Peyer's patch (tissue), 4 donors: ENCODE measurements around the gene PDZD7. TPM values are rescaled to one million over a fixed set of nuclear protein-coding genes. Genes with fewer than 3 reads are reported as not detected.

ENCODE experiments used
- DNase-seq, 3 donors: peaks; one replicate each; pipeline ENCODE4 v3.0.0-alpha.2; 2017 to 2019
- H3K27ac ChIP-seq, 4 donors: fragments of 200-600 bp; sonication (generic); one replicate each; pipeline ENCODE4 v1.5.1; 2016 to 2019
- H3K27me3 ChIP-seq, 2 donors: fragments of 200-600 bp; sonication (generic); one replicate each; pipeline ENCODE4 v1.5.1; 2019
- H3K36me3 ChIP-seq, 3 donors: fragments of 200-600 bp; sonication (generic); one replicate each; pipeline ENCODE4 v1.5.1; 2016 to 2019
- H3K4me1 ChIP-seq, 4 donors: fragments of 200-600 bp; sonication (generic); one replicate each; pipeline ENCODE4 v1.5.1; 2016 to 2019
- H3K4me3 ChIP-seq, 4 donors: fragments of 200-600 bp; sonication (generic); 1 replicate in 3 of 4; 2 replicates in 1 of 4; pipeline ENCODE4 v1.5.1; 2016 to 2019; ENCODE audit warnings: mild to moderate bottlenecking in 1 of 4
- H3K9me3 ChIP-seq, 4 donors: fragments of 200-600 bp; sonication (generic); one replicate each; pipeline ENCODE4 v1.5.1; 2016 to 2019; ENCODE audit warnings: mild to moderate bottlenecking in 1 of 4
- CTCF ChIP-seq, 6 experiments: fragments of 450-650 bp in 4 of 6; fragments of 200-600 bp in 2 of 6; sonication (generic) in 1 of 6; IDR thresholded peaks; one replicate each; pipeline ENCODE4 v1.5.1; 2017 to 2019; ENCODE audit warnings: antibody characterized with exemption in 6 of 6, mild to moderate bottlenecking in 3 of 6, moderate library complexity in 1 of 6
- POLR2A ChIP-seq, 2 donors: fragments of 450-650 bp; IDR thresholded peaks; one replicate each; pipeline ENCODE4 v1.5.1; 2017; ENCODE audit warnings: antibody characterized with exemption in 2 of 2, mild to moderate bottlenecking in 2 of 2, moderate library complexity in 2 of 2
- total RNA-seq, 4 donors: library from RNA; depleted of rRNA; stranded (reverse); fragments of >200 nt; gene quantifications; one replicate each; pipeline ENCODE4 v1.1.0, GENCODE V29; 2016

The PDZD7 gene
- total RNA-seq, 4 donors from 2014 or later = 0.83 to 58.7 (median 51.3) TPM

GRCh38 chr10:101063548-101064414 lies 32.9 kb upstream of the PDZD7 start:
- Histone ChIP-seq H3K4me1 (peaks cover 0 to 68% (median 37%) of the 10 kb centered on the region in 4 donors), H3K27me3 (no peaks in the 10 kb centered on the region), H3K4me3 (no peak overlapping the region), H3K27ac (peak overlapping the region in 2 of 4 donors; percentile 95 to 98), H3K9me3 (no peaks in the 10 kb centered on the region), H3K36me3 (no peaks in the 10 kb centered on the region)
- TF ChIP-seq CTCF (IDR thresholded peaks at IDR 0.05) (no peak), POLR2A (IDR thresholded peaks at IDR 0.05) (no peak)
- DNase-seq = no peak

- Histone ChIP-seq H3K27ac (peak overlapping the region; percentile 92 to 98 (median 97)), H3K4me3 (peak overlapping the region in 3 of 4 donors; percentile 41 to 81 (median 74)), H3K9me3 (no peaks in the 10 kb centered on the region), H3K4me1 (peaks cover 0 to 68% (median 37%) of the 10 kb centered on the region in 4 donors), H3K36me3 (no peaks in the 10 kb centered on the region), H3K27me3 (no peaks in the 10 kb centered on the region)
- DNase-seq = no peak
- TF ChIP-seq CTCF (IDR thresholded peaks at IDR 0.05) = no peak
- TF ChIP-seq POLR2A (IDR thresholded peaks at IDR 0.05) = no peak
These were observed 32.2 kb upstream of the PDZD7 start for GRCh38 chr10:101063050-101063525.

GRCh38 chr10:101062232-101063049 lies 31.5 kb upstream of the PDZD7 start:
- H3K27ac ChIP-seq = peak overlapping the region; percentile 92 to 98 (median 97)
- H3K9me3 ChIP-seq = no peaks in the 10 kb centered on the region
- TF ChIP-seq CTCF (IDR thresholded peaks at IDR 0.05) (peak in 5 of 6 experiments; percentile 56 to 77 (median 73)), POLR2A (IDR thresholded peaks at IDR 0.05) (peak; percentile 86 to 87)
- no peaks in the 10 kb centered on the region for H3K36me3 ChIP-seq
- no peaks in the 10 kb centered on the region for H3K27me3 ChIP-seq
- peaks cover 0 to 65% (median 34%) of the 10 kb centered on the region in 4 donors for H3K4me1 ChIP-seq
- H3K4me3 ChIP-seq = peak overlapping the region; percentile 41 to 81 (median 73)
- DNase-seq = peak; percentile 57 to 91 (median 80)

- H3K27me3 ChIP-seq = no peaks in the 10 kb centered on the region
- no peaks in the 10 kb centered on the region for H3K36me3 ChIP-seq
- no peak for DNase-seq
- TF ChIP-seq POLR2A (IDR thresholded peaks at IDR 0.05) (no peak), CTCF (IDR thresholded peaks at IDR 0.05) (no peak)
- peak within 1 kb of the TSS; percentile 92 to 98 (median 97) for H3K27ac ChIP-seq
- H3K4me1 ChIP-seq = peaks cover 0 to 59% (median 29%) of the 10 kb centered on the region in 4 donors
- no peaks in the 10 kb centered on the region for H3K9me3 ChIP-seq
- H3K4me3 ChIP-seq = peak within 1 kb of the TSS; percentile 72 to 86 (median 78)
These were observed 30.8 kb upstream of the PDZD7 start, which contains the start of gene KAZALD1 for GRCh38 chr10:101061624-101062231. Gene KAZALD1, plus strand, starts transcription at chr10:101061989. Its CDS starts 604 bp downstream, at chr10:101062593.
